Adipose tissue (tissue), 3 donors: Measurements from ENCODE around the gene TMEM273. TPM values are rescaled to one million over a fixed set of nuclear protein-coding genes. Genes with fewer than 3 reads are reported as not detected.
"Not testable (repeated sequence)": the region's sequence is repeated elsewhere in the genome, so short reads cannot be mapped to it uniquely, and the experiment has no call there.

Experiments
- H3K27ac ChIP-seq: one replicate; pipeline ENCODE4 v1.5.1; 2013; ENCODE audit warnings: low read depth, low read length
- whole genome bisulfite sequencing, 3 donors: extraction: QIAGEN DNeasy Blood & Tissue Kit; methylation state at CpG; one replicate each; pipeline ENCODE4 v1.1.7; 2013; 5-methylcytosine and 5-hydroxymethylcytosine counted together
- polyA plus RNA-seq, 3 donors: library from polyadenylated mRNA; stranded (reverse); fragments of 200-250 nt; gene quantifications; one replicate each; pipeline ENCODE4 v1.2.3, GENCODE V29; 2013
- donor health status: healthy with polysubstance abuse.
- donor health status: Bipolar disorder and iron deficiency.
- donor health status: healthy.

The TMEM273 gene
- polyA plus RNA-seq, 3 donors = 3.6 to 41.8 (median 26.4) TPM

DNA sequence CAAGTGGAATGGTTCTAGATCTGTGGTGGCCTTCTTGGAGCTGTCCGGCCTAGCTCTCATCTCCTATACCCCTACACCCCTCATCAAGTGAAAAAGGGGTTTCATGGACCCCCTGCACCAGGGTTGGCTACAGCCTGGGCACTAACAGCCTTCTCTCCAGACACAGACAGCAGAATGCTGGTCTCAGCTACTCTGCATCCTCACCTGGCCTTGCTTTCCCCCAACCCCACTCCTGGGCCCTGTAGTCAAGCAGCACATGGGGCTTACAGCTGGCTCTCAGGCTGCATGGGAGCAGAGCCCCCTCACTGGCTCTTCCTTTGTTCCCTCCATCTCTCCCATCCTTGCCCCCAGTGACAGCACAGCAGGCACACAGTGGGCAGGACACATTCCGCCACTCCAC is 20.8 kb upstream of the TMEM273 start:
- 57 to 98% (median 96%) methylated on average over 2 of the region's 2 CpGs for WGBS, 3 donors

DNA sequence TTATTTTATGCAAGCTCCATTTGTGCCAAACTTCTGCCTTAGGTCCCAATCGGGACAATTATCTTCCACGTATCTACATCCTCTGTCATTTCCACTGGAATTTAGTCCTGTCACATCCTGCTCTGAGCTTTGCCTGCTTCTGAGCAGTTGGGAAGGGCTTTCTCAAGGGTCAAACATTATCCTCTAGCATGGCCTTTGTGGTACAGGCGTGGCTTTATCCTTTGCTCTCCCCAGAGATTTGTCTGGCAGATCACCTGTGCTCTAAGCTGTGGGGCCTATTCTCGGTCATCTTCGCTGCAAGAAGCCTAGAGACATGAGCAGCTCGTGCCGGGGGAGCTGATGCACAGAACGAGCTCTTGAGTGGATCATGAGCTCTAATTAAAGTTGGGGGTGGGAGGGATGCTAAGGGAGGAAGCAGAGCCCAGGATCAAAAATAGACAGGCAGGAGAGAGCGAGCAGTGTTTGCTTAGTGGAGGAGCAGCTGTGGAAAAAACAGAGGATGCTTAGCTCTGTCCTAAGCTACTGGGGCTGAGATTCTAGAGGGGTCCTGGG is 19.8 kb upstream of the TMEM273 start:
- H3K27ac ChIP-seq = no peak overlapping the region
- WGBS, 3 donors = 62 to 77% (median 74%) methylated on average over 9 of the region's 9 CpGs

More for the DNA sequence above, 20.8 kb upstream of the TMEM273 start:
- no peak overlapping the region for H3K27ac ChIP-seq

- H3K27ac ChIP-seq = no peak overlapping the region
- WGBS, 3 donors = 66 to 86% (median 84%) methylated on average over 3 of the region's 3 CpGs
Measured at GRCh38 chr10:49207113-49207512, 18.9 kb upstream of the TMEM273 start.

- no peak overlapping the region for H3K27ac ChIP-seq
- 65 to 75% (median 70%) methylated on average over 3 of the region's 3 CpGs for WGBS, 3 donors
Measured at GRCh38 chr10:49205206-49205605, 17.0 kb upstream of the TMEM273 start.

DNA sequence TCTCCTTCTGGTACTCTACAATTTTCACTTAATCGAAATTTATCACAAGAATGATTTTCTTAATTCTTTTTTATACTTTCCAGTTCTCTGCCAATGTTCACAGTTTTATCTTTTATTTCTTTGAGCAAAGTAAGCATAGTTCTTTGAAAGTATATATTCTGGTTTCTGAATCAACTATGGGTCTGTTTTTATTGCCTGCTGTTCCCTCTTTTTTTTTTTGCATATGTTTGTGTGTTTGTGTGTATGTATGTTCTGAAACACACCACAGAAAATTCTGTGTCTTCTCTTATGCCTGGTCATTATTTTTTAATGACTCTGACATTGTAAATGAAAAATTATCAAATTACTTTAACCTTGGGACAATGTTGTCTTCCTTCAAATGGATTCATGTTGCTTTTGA is 15.9 kb upstream of the TMEM273 start:
- WGBS, 3 donors = 45 to 91% (median 78%) methylated on average over 1 of the region's 1 CpG
- H3K27ac ChIP-seq = no peak overlapping the region

- no peak overlapping the region for H3K27ac ChIP-seq
- WGBS, 3 donors = 90 to 96% (median 96%) methylated on average over 1 of the region's 1 CpG
Measured at GRCh38 chr10:49202266-49202665, 14.1 kb upstream of the TMEM273 start.

DNA sequence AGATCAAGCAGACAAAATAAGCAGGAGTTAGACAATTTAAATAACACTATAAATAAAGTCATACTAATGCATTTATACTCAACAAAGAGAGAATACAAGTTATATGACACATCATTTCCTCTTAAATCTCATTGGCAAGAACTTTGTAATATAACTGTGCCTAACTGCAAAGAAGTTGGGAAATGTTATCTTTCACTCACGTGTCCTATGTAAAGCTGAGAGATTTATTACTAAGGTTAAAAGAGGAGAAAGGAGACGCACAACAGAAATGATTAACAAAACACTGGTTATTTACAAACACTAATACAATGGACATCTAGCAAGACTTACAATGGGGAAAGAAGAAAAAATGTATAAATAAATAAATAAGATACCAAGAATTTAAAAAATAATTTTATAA is 12.7 kb upstream of the TMEM273 start:
- 28 to 46% (median 45%) methylated on average over 2 of the region's 2 CpGs for WGBS, 3 donors
- no peak overlapping the region for H3K27ac ChIP-seq

DNA sequence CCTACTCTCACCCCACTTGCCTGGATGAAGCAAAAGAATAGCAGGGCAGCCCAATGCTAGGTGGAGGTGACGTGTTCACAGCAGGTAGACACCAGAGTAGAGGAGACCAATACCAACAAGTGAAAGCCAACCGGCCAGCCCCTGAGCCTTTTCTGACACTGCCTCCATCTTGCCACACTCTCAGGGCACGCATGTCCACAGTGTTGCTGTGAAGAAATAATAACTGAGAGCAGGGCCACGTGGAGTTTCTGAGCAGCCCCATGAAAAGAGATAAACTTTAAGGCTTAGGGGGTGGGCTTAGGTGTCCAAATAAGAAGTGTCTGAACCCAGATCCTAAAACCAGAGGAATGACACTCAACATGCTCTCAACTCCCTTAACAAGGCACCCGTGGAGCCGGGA is 9.0 kb upstream of the TMEM273 start:
- no peak overlapping the region for H3K27ac ChIP-seq
- 80 to 97% (median 91%) methylated on average over 6 of the region's 6 CpGs for WGBS, 3 donors

GRCh38 chr10:49195864-49196263 is 7.7 kb upstream of the TMEM273 start:
- not testable (repeated sequence) for H3K27ac ChIP-seq
- WGBS, 3 donors = 88 to 98% (median 97%) methylated on average over 4 of the region's 4 CpGs

GRCh38 chr10:49194212-49194920 is 6.2 kb upstream of the TMEM273 start:
- WGBS, 3 donors = 47 to 60% (median 49%) methylated on average over 8 of the region's 8 CpGs
- H3K27ac ChIP-seq = no peak overlapping the region

DNA sequence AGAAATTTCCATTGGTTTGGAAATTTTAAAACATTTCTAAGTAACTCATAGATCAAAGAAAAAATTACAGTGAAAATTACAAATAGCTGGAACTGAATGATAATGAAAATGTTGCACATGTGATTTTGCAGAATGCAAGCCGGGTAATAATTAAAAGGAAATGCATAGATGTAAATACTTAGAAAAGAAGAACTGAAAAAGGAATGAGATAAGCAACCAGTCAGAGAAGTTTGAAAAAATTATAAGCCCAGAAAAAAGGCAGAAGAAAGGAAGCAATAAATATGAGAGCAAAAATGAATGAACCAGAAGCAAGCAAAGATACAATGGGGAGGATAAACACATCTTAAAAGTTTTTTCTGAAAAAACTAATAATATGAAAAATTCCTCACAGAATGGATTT is 3.2 kb upstream of the TMEM273 start:
- WGBS, 3 donors = 75 to 89% (median 75%) methylated on average over 1 of the region's 1 CpG
- H3K27ac ChIP-seq = no peak overlapping the region

GRCh38 chr10:49189422-49189821 is 1.2 kb upstream of the TMEM273 start:
- 80 to 86% (median 83%) methylated on average over 6 of the region's 6 CpGs for WGBS, 3 donors
- H3K27ac ChIP-seq = no peak overlapping the region

DNA sequence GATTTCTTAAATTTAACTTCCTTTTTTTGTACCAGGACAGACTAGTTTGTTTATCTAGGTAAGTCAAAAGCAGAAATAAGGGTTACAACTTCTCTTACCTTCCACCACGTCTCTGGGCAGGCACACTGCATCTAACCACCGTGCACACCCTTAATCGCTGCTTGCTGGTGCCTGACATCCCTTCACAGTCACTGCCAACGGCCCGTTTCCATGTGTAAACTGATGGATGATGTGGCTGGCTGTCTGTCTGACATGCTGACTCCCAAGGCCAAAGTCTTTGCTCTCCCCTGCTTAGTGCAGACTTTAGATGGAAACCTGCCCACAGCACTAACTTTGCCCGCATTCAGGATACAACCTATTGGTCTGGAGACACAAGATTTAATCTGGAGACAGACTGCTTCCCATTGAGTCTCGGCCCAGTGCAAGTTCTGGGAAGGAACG is 1.1 kb downstream of the TMEM273 start:
- no peak overlapping the region for H3K27ac ChIP-seq
- WGBS, 3 donors = 37 to 49% (median 39%) methylated on average over 8 of the region's 8 CpGs

DNA sequence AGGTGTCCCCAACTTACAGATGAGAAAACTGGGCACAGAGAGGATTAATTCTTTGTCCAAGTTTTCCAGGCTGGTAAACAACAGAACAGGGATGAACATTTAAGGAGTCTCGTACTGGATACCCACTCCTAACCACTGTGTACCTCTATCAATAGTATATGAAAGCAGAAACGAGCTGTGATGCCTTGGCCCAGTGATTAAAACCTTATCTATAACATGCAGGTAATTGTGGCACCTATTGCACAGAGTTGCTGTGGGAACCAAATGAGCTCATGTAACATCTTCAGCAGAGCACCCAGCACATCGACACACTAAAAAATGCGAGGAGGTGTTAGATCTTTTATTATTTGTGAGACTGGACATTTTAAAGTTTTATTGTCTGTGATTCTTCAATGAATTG is 1.6 kb downstream of the TMEM273 start:
- WGBS, 3 donors = 70 to 83% (median 81%) methylated on average over 4 of the region's 4 CpGs
- no peak overlapping the region for H3K27ac ChIP-seq

DNA sequence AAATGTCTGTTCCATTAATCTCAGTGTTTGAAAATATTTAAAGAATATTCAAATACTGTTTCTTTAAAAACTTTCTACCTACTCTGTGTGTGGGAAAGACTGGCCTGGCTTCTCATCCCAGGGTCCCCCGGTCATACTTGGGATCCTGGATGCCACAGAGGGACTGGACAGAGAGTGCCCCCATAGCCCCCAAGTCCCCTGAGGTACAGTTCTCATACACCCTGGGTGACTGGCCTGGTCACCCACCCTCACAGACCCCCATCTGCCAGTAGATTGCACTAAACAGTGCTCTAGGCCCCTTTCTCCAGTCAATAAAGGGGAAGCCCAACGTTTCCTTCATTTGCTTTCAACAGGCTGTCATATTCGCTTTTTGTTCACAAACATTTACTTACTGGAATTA is 3.0 kb downstream of the TMEM273 start:
- 70 to 79% (median 73%) methylated on average over 3 of the region's 3 CpGs for WGBS, 3 donors
- no peak overlapping the region for H3K27ac ChIP-seq

GRCh38 chr10:49184642-49185111 is 3.5 kb downstream of the TMEM273 start:
- WGBS, 3 donors = 38 to 58% (median 44%) methylated on average over 6 of the region's 6 CpGs
- no peak overlapping the region for H3K27ac ChIP-seq

DNA sequence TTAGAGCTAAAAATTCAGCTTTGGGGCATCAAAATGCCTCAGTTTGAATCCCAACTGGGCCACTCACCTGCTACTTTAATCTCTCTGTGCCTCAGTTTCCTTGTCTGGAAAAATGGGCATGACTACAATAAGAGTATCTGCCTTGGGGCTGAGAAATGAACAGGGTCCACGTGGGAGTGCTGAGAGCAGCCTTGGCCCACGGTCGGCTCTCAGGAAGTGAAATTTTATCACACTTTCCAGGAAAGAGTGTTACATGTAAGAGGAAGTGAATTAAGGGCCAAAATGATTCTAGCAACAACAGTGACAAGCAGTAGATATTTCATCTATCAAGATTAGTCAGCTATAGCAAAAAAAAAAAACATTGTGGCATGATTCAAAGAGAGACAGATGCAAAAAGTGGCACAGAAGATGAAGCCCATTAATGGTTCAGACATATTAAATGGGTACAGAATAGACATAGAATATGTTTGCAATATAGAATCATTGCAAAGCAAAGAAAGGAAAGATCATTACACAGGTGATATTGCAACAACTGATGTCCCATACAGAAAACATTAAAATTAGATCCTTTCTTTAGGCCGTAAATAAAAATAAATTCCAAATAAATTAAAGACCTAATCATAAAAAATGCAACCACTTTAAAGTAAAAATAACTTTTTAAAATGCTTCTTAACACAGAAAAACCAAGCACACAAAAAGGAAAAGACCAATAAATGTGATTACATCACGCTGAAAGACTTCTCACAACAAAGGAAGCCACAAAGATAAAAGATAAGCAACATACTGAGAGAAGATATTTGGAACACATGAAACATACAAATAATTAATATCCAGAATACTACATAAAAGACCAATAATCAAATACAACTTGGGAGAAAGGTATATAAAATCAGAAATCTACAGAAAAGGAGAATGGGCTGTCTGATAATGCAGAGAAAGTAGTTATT is 4.3 kb downstream of the TMEM273 start:
- H3K27ac ChIP-seq = no peak overlapping the region
- WGBS, 3 donors = 29 to 72% (median 40%) methylated on average over 5 of the region's 5 CpGs

DNA sequence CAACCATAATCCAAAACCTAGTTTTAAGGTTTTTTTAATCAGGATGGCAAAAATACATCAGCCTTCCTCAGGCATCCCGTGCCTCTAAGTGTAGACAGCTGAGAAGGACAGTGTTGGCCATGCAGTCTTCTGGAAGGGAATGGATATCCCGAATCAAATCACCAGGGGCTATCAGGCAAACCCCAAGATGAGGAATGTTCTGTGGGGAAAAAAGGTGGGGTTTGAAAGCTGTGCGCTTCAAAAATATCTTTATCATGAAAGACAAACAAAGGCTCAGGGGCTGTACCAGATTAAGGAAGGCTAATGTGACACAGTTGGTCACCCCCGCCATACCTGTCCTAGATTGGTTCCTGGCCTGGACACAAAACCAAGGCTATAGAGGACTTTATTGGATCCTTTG is 5.4 kb downstream of the TMEM273 start:
- 57 to 94% (median 84%) methylated on average over 4 of the region's 4 CpGs for WGBS, 3 donors
- no peak overlapping the region for H3K27ac ChIP-seq

DNA sequence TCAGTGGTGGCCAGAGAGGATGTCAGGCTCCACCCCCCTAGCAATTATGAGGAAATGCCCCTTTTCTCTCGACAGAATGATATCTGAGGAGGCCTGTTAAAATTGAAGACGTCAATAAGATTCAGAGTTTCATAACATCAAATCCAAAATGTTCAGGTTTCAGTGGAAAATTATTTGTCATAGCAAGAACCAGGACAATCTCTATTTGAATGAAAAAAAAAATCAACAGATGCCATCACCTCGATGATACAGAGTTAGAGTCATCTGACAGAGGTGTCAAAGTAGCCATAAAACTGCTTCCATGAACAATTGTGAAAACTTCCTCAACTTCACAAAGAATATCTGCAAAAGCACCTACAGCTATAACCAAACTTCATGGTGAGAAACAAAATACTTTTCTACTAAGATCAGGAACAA is 7.7 kb downstream of the TMEM273 start:
- H3K27ac ChIP-seq = no peak overlapping the region
- WGBS, 3 donors = 30 to 39% (median 32%) methylated on average over 3 of the region's 3 CpGs
